Measurements from ENCODE around the gene PXDN. TPM values are rescaled to one million over a fixed set of nuclear protein-coding genes. Genes with fewer than 3 reads are reported as not detected.

The PXDN gene
- total and polyA plus RNA-seq, 2 donors (not counting 3 experiments of a cell fraction or from before 2014, with no cell fraction given), result 231 to 308 TPM

DNA sequence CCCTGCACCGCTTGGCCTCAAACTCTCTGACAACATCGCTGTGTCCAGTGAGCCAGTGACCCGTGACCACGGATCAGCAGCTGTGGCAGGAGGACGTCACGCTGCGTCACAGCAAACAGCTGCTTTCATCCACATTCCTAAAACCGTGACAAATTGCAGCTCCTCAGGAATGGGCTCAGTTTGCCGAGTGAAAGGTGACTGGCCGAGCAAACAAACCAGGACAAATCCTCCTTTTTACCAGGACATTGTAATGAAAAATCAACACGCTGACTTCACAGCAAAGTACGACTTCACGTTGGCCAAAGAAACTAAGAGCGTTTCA lies 57.6 kb downstream of the PXDN start:
- Histone ChIP-seq H3K36me3 (ENCODE audit: control insufficient read depth in 2 of 2, extremely low read depth in 1 of 2, insufficient read depth in 2 of 2, low read length in 2 of 2) (peaks cover 0 to 14% of the 10 kb centered on the region in 2 experiments), H3K4me1 (ENCODE audit: control insufficient read depth, extremely low read depth, insufficient read depth, low read length) (peaks cover 9% of the 10 kb centered on the region), H4K20me1 (replicated peaks; ENCODE audit: control insufficient read depth, extremely low read depth, insufficient read depth, low read length) (no peaks in the 10 kb centered on the region), H3K9ac (replicated peaks; ENCODE audit: extremely low read depth, insufficient read depth, low read length) (no peak overlapping the region), H3K4me2 (ENCODE audit: insufficient read depth, low read length) (no peak overlapping the region), H3K9me3 (replicated peaks; ENCODE audit: control insufficient read depth, insufficient read depth, low read length) (no peaks in the 10 kb centered on the region), H3K9me1 (replicated peaks; ENCODE audit: control insufficient read depth, extremely low read depth, insufficient read depth, low read length) (no peaks in the 10 kb centered on the region), H3K27ac (ENCODE audit: insufficient read depth, low read depth, low read length) (no peak overlapping the region), H3K79me2 (ENCODE audit: control insufficient read depth, insufficient read depth, low read length) (no peaks in the 10 kb centered on the region), H3K27me3 (ENCODE audit: control insufficient read depth in 2 of 2, insufficient read depth in 2 of 2, low read length in 2 of 2) (no peaks in the 10 kb centered on the region), H2AFZ (ENCODE audit: low read depth, low read length) (no peak overlapping the region), H3K4me3 (replicated peaks in 1 of 3; ENCODE audit: insufficient read depth in 1 of 3, low read depth in 1 of 3, low read length in 3 of 3) (no peak overlapping the region)
- DNase-seq (ENCODE audit: low read depth, low spot score) (no peak), FAIRE-seq (no peak)
- TF ChIP-seq FOS (IDR thresholded peaks at IDR 0.05; ENCODE audit: borderline replicate concordance, insufficient read depth, low read length), result no peak
- no peak for TF ChIP-seq POLR2A (IDR thresholded peaks at IDR 0.05; ENCODE audit: low read depth, low read length)
- TF ChIP-seq, protein P1, sequence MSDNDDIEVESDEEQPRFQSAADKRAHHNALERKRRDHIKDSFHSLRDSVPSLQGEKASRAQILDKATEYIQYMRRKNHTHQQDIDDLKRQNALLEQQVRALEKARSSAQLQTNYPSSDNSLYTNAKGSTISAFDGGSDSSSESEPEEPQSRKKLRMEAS (IDR thresholded peaks at IDR 0.05; ENCODE audit: insufficient read depth, insufficient read length), result no peak
- no peak for TF ChIP-seq JUN (IDR thresholded peaks at IDR 0.05; ENCODE audit: borderline replicate concordance, insufficient read depth, insufficient read length, low read depth)
- no peak for TF ChIP-seq EZH2 (IDR thresholded peaks at IDR 0.05; ENCODE audit: borderline replicate concordance, low read depth, low read length, severe bottlenecking)
- TF ChIP-seq MYC (IDR thresholded peaks at IDR 0.05; ENCODE audit: low read depth, low read length), result no peak
- dilution Hi-C loops (cut with MboI; ENCODE audit: extremely low pct_ligation_motif_present, low sequenced_read_pairs) (no loop called here), intact Hi-C loops (cut with micrococcal nuclease) (loop anchor here (5.0 kb wide), 1 partner anchor 94 kb away; no protein-coding TSS in a partner anchor)
- CTCF ChIA-PET, result interaction anchor here (1.4 to 3.4 kb wide), 2 partner anchors 16 to 64 kb away, joined by 3 to 19 read pairs; no protein-coding TSS in a partner anchor
- no TSS peak for BruUV-seq (replicated peaks)
- POLR2A ChIA-PET, result no interaction called here

DNA sequence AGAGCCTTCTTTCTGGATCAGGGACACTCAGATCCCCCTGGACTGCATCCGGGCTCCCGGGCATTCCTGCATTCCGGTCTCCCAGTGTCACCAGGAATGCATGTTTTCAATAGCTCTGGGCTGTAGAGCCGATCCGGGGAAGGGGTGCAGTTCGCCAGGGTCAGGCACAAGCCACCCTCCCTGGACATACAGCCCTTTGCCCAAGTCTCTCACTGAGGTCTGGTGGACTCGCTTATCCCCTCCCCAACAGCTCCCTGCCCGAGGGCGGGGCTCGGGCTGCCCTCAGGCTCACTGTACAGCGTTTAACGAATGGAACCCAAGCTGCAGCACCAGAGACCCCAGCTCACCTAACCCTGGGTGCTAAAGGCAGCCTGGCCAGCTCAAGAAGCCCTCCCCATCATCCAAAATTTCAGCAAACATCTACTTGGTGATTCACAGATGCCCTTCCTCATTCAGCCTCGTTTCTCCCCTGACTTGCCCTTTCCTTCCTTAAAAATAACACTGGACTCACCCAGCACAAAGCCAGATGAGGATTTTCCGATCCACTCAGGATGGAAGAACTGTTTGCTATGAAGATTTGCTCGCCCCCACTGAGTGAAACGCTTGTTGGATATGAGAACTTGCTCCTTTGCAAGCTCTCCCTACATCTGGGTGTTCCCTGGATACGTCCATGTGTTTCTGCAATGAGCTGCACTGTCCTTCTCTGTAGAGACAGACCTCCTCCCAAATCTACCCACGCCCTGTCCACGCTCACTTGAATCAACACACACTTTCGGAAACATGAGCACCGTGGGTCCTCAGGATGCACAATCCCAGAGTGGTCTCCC lies 58.1 kb downstream of the PXDN start:
- intact Hi-C loops (cut with micrococcal nuclease) (loop anchor here (2.0 to 5.0 kb wide), 3 partner anchors 57 to 94 kb away; no protein-coding TSS in a partner anchor), dilution Hi-C loops (cut with MboI; ENCODE audit: extremely low pct_ligation_motif_present, low sequenced_read_pairs) (no loop called here)
- TF ChIP-seq POLR2A (IDR thresholded peaks at IDR 0.05; ENCODE audit: low read depth, low read length) (no peak), POLR2AphosphoS5 (IDR thresholded peaks at IDR 0.05; ENCODE audit: insufficient read depth, low read depth, low read length) (no peak), EZH2 (IDR thresholded peaks at IDR 0.05; ENCODE audit: borderline replicate concordance, low read depth, low read length, severe bottlenecking) (no peak), MYC (IDR thresholded peaks at IDR 0.05; ENCODE audit: low read depth, low read length) (no peak), JUN (IDR thresholded peaks at IDR 0.05; ENCODE audit: borderline replicate concordance, insufficient read depth, insufficient read length, low read depth) (no peak), GATA2 (IDR thresholded peaks at IDR 0.05; ENCODE audit: insufficient read depth, insufficient read length, low read depth, low read length) (no peak), FOS (IDR thresholded peaks at IDR 0.05; ENCODE audit: borderline replicate concordance, insufficient read depth, low read length) (no peak)
- TF ChIP-seq, protein P2, sequence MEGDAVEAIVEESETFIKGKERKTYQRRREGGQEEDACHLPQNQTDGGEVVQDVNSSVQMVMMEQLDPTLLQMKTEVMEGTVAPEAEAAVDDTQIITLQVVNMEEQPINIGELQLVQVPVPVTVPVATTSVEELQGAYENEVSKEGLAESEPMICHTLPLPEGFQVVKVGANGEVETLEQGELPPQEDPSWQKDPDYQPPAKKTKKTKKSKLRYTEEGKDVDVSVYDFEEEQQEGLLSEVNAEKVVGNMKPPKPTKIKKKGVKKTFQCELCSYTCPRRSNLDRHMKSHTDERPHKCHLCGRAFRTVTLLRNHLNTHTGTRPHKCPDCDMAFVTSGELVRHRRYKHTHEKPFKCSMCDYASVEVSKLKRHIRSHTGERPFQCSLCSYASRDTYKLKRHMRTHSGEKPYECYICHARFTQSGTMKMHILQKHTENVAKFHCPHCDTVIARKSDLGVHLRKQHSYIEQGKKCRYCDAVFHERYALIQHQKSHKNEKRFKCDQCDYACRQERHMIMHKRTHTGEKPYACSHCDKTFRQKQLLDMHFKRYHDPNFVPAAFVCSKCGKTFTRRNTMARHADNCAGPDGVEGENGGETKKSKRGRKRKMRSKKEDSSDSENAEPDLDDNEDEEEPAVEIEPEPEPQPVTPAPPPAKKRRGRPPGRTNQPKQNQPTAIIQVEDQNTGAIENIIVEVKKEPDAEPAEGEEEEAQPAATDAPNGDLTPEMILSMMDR (IDR thresholded peaks at IDR 0.05; ENCODE audit: extremely low read depth in 1 of 2, insufficient read depth in 1 of 2, low read depth in 1 of 2, low read length in 2 of 2), result no peak
- TF ChIP-seq, protein P1 (IDR thresholded peaks at IDR 0.05; ENCODE audit: insufficient read depth, insufficient read length), result no peak
- ChIA-PET POLR2A (no interaction called here), CTCF (interaction anchor here (0.7 to 3.4 kb wide), 4 partner anchors 15 to 83 kb away, joined by 3 to 19 read pairs (median 3); partner anchors contain the start of gene PXDN)
- DNase-seq (ENCODE audit: low read depth, low spot score) (peak; percentile 8), FAIRE-seq (peak; percentile 35)
- Histone ChIP-seq H3K27me3 (ENCODE audit: control insufficient read depth in 2 of 2, insufficient read depth in 2 of 2, low read length in 2 of 2) (no peaks in the 10 kb centered on the region), H3K9ac (replicated peaks; ENCODE audit: extremely low read depth, insufficient read depth, low read length) (no peak overlapping the region), H2AFZ (ENCODE audit: low read depth, low read length) (no peak overlapping the region), H3K4me3 (replicated peaks in 1 of 3; ENCODE audit: insufficient read depth in 1 of 3, low read depth in 1 of 3, low read length in 3 of 3) (no peak overlapping the region), H3K36me3 (ENCODE audit: control insufficient read depth in 2 of 2, extremely low read depth in 1 of 2, insufficient read depth in 2 of 2, low read length in 2 of 2) (peaks cover 0 to 14% of the 10 kb centered on the region in 2 experiments), H3K79me2 (ENCODE audit: control insufficient read depth, insufficient read depth, low read length) (no peaks in the 10 kb centered on the region), H3K9me1 (replicated peaks; ENCODE audit: control insufficient read depth, extremely low read depth, insufficient read depth, low read length) (no peaks in the 10 kb centered on the region), H3K4me2 (ENCODE audit: insufficient read depth, low read length) (no peak overlapping the region), H4K20me1 (replicated peaks; ENCODE audit: control insufficient read depth, extremely low read depth, insufficient read depth, low read length) (no peaks in the 10 kb centered on the region), H3K4me1 (ENCODE audit: control insufficient read depth, extremely low read depth, insufficient read depth, low read length) (peaks cover 9% of the 10 kb centered on the region), H3K27ac (ENCODE audit: insufficient read depth, low read depth, low read length) (peak overlapping the region; percentile 21), H3K9me3 (replicated peaks; ENCODE audit: control insufficient read depth, insufficient read depth, low read length) (no peaks in the 10 kb centered on the region)
- no TSS peak for BruUV-seq (replicated peaks)
